Suppressor macrophage treated with lipopolysaccharide for 1 hour (primary cell): ENCODE measurements around the gene PEF1.
"Not testable (repeated sequence)": the region's sequence is repeated elsewhere in the genome, so short reads cannot be mapped to it uniquely, and the experiment has no call there.

Experiments
- DNase-seq, 3 donors: peaks; one replicate each; pipeline ENCODE4 v3.0.0-alpha.2; 2020 to 2022

The PEF1 gene

DNA sequence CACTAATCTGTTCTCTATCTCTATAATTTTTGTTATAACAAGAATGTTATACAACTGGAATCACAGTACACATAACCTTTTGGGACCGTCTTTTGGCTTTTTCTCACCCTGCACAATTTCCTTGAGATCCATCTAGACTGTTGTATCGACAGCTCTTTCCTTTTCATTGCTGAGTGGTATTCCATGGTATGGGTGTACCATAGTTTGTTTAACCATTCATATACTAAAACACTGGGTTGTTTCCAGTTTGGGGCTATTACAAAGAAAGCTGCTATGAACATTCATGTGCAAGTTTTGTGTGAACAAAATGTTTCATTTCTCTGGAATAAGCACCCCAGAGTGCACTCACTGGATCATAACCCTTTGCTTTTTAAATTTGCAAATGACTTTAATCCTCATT is 42.6 kb downstream of the PEF1 start:
- DNase-seq, result no peak

DNA sequence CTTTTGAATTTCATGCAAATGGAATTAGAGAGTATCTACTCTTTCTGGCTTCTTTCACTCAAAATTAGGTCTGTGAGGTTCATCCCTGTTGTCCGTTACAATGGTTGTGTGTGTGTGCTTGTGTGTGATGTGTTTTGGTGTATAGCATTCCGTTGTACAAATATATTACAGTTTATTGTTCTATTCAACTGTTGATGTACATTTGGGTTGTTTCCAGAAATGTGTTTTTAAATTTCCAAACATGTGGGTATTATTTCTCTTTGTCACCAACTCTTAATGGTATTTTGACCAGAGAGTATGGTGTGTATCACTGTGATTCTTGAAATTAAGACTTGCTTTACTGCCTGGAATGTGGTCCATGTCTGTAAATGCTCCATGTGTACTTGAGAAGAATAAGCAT is 44.0 kb downstream of the PEF1 start:
- DNase-seq, result no peak

DNA sequence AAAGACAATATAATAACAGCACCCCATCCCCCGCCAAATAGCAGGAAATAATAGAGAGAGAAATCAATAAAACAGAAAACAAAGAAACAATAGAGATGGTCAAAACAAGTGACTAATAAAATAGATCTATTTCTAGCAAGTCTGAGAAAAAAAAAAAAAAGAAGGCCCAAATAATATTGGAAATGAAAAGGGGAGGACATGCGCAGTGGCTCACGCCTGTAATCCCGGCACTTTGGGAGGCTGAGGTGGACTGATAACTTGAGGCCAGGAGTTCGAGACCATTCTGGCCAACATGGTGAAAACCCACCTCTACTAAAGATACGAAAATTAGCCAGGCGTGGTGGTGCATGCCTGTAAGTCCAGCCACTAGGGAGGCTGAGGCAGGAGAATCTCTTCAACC is 45.7 kb downstream of the PEF1 start:
- no peak for DNase-seq

DNA sequence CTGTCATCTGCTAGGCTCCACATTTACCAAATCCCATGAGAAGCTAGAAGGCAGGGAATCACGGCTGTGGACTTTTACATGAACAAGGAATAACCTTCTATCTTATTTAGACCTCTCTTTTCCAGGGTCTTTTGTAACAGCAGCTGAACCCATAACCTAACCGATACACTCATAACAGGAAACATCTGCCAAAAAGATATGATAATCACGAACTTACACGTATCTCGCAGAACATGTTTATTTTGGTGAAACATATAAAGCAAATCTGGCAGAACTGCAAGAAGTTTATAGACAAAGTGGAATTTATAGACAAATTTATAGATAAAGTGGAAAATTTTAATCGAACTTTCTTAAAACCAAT is 48.0 kb downstream of the PEF1 start:
- no peak for DNase-seq

DNA sequence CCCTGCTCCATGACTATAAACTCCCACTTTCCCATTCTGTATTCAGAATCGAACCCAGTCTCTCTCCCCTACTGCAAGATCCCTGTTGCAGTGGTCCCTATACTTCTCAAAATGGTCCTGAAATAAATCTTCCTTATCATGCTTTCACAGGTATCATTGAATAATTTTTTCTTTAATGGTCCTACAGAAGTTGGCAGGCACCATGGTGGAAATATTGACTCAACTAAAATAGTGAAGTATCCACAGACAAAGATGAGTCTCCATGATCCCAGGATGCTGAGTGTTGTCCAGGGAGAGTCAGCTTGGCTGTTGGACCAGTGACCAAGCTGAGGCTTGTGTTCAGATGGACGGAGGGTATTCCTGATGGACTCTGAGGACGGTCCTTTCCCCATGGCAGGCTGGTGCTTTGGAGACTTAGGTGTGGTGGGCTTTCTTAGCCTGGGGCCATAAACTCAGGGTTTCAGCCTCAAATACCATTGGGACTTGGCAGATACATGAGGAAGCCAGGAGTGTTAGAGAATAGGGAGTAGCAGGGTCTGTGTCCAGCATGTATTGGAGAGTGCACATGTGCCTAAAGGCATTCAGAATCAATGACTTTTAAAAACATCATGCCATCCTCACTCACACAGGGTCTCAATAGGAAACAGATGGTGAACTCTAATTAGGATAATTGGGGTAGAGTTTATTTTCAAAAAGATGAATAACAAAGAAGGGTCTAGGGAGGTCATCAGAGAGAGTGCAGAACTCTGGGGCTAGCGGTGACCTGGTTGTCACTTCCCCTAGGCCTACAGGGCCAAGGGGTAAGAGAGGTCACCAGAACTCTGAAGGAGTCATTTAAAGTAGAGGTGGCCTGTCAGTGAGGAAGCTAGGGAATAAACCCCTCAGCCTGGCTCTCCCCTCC is 48.6 kb downstream of the PEF1 start:
- peak in 1 of 3 donors; percentile 22 for DNase-seq

DNA sequence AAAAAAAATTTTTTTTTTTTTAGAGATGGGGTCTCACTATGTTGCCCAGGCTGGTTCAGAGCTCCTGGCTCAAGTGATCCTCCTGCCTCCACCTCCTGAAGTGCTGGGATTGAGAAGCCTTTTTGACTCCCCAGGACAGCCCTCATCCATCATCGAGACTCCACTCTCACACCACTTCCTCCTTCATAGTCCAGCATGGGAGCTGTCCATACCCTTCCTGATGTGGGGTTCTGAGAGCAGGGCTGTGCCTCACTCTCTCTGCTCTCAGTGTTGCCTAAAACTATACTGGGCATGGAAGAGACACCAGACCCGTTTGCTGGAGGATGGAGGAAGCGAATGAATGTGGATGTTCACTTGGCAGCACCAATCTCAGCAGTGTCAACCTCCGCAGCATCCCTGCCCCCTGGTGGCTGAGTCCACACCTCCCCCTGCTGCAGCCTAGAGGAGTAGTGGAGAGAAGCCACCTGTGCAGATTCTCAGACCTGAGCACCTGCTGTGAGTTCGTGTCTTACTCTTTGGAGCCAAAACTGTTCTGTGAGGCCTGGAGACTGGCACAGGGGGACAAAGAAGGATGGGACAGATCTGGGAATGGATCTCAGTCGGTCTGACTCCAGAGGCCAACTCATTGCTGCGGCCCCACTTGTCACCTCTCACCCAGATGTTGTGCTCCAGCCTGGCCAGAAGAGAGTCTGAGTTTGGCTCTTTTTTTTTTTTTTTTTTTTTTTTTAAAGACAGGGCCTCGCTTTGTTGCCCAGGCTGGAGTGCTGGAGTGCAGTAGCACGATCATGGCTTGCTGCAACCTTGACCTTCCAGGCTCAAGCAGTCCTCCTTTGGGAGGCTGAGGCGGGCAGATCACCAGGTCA is 50.7 kb downstream of the PEF1 start:
- DNase-seq, result peak; percentile 65 to 91 (median 69)

DNA sequence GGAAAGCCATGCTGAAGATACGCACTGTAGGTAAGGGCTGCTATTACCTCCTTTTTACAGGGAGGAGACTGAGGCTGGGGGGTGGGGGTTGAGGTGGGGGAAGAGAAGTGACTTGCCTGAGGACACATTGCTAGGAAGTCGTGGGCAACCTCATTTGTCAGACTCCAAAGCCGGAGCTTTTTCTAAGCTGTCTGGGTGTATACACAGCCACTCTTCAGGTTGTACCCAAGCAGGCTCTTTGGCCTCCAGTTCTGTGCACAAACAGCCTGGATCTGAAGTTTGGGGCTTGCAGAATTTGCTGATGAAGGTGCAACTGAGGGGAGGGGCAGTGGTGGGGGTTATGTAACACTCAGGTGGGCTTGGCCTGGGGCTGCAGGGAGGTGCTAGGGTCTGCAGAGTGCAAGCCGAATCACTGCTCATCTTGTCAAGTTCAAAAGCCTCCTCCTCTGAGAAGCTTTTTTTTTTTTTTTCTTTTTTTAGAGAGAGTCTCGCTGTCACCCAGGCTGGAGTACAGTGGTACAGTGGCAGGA is 51.5 kb downstream of the PEF1 start:
- DNase-seq, result no peak

DNA sequence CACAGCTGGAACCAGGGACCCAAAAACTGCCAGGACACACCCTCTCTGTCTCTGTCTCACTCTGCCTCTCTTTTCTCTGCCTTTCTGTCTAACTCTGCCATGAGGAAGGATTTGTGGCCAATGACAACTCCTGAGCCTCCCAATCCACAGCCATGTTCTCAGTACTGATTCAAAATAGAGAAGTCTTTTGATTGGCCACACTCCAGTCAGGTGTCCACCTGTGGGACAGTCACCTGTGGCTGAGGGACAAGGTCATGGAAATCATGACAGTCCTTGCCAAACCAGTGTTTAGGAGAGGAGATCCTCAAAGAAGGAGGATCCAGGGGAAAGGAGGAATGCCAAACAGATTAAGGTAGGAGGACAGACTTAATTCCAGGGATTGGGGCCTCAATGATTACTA is 52.5 kb downstream of the PEF1 start:
- no peak for DNase-seq

DNA sequence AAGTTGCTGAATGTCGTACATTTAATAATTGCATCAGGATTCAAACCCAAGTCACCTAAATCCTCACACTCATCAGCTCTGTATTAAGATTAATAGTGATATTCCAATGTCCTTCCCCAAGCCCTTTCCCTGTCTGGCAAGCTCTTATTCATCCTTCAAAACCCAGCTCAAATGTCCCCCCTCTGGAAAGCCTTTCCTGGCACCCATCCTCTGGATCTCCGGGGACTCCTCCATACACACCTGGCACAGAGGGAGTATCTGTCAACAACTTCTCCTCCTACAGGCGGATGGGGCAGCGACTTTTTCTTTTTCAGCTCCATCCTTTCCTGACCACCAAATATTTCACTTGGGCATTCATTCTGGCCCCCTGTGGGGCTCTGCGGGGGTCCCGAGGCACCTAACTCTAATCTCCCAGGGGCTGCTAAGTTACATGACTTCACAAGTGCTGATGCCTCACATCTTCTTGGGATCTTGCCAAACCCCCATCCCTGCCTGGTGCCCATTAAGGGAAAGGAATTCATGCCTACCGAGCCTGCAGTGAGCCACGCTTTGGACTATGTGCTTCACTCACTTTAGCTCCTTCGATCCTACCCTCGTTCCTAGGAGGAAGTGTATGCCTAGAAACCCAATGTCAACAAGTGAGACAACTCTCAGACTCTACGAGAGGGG is 53.1 kb downstream of the PEF1 start:
- DNase-seq, result no peak

DNA sequence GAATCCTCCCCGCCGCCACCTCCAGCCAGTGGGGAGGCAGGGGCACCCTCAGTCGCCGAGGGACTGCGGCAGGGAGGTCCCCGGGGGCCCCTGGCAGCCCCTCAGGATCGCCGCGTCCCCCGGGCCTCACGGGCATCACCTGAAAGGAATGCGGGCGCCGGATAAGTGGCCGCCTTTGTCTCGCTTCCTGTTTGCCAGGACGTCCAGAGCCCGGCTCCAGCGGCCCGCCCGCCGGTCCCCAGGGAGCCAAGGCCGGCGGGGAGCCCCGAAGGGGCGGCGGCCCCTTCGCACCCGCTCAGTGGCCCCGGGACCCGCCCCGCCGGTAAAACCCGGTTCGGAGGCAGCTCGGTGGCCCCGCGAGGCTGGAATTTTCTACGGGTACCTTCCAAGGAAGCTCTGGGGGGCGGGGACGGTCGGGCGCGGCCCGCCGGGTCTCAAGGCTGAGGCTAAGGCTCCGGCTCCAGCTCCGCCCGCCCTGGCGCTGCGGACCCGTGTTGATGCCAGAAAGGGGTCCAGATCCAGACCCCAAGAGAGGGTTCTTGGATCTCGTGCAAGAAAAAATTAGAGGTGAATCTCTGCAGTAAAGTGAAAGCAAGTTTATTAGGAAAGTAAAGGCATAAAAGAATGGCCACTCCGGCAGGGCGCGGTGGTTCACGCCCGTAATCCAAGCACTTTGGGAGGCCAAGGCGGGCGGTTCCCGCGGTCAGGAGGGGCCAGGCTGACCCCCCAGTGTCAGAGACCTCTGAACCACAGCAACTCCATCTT is 55.7 kb downstream of the PEF1 start:
- DNase-seq, result no peak

DNA sequence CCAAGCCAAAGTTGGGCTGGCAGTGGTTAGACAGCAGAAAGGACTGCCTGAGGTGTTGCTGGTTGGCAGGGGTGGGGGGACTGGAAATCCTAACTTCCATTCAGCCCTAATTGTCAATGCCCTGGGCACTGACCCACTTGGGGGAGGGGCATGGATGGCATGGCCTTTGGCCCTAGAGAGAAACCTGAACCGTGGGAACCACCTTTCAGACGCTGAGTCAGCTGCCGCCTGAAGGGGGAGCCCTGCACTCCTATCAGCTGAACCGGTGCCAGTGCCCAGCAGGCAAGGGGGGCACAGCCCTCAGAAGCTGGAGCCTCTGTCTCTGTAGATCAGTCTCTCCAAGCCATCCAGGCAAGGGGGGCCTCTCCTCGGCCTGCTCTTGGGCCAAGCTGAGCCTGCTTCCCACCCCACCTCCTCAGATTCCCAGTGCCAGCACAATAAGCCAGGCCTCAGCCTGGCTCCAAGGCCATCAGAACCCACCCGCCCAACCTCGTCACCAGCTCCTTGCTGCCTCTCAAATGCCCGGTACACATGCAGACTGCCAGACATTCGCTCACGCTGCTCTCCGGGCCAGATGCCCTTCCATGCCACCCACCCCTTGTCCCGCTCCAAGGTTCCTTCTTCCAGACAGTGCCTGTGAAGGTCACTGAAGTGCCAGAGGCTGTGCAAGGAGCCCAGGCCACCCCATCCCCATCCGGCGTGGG is 56.8 kb downstream of the PEF1 start:
- DNase-seq, result peak; percentile 61 to 73 (median 65)

DNA sequence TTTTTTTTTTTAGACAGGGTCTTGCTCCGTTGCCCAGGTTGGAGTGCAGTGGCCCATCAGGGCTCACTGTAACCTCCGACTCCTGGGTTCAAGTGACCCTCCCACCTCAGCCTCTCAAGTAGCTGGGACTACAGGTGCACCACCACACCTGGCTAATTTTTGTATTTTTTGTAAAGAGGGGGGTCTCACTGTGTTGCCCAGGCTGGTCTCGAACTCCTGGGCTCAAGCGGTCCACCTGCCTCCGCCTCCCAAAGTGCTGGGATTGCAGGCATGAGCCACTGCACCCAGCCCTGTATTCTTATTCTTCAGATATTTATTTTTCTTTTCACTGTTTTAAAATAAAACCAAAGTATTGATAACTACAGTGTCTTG is 57.4 kb downstream of the PEF1 start:
- not testable (repeated sequence) for DNase-seq

DNA sequence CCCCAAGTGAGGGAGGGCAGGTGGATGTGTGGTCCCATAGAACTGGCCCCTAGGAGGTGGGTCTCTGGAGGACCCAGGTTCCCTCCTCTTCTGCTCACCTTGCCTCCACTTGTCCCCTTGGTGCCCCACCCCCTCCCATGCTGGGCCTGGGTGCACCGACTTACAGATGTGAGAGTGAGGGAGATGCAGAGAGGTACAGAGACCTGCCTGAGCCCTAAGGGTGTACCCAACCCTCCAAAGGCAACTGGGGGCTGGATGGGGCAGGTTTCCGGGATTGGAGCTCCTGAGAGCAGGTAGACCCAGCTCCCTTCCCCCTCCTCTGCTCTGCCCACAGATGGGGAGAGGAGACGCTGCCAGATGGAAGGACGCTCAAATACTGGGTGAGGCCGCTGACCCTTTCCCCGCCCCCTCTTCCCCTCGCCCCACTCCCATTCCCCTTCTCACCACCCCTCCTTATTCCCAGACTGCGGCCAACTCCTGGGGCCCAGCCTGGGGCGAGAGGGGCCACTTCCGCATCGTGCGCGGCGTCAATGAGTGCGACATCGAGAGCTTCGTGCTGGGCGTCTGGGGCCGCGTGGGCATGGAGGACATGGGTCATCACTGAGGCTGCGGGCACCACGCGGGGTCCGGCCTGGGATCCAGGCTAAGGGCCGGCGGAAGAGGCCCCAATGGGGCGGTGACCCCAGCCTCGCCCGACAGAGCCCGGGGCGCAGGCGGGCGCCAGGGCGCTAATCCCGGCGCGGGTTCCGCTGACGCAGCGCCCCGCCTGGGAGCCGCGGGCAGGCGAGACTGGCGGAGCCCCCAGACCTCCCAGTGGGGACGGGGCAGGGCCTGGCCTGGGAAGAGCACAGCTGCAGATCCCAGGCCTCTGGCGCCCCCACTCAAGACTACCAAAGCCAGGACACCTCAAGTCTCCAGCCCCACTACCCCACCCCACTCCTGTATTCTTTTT is 58.0 kb downstream of the PEF1 start:
- DNase-seq, result peak; percentile 29 to 36 (median 32)

DNA sequence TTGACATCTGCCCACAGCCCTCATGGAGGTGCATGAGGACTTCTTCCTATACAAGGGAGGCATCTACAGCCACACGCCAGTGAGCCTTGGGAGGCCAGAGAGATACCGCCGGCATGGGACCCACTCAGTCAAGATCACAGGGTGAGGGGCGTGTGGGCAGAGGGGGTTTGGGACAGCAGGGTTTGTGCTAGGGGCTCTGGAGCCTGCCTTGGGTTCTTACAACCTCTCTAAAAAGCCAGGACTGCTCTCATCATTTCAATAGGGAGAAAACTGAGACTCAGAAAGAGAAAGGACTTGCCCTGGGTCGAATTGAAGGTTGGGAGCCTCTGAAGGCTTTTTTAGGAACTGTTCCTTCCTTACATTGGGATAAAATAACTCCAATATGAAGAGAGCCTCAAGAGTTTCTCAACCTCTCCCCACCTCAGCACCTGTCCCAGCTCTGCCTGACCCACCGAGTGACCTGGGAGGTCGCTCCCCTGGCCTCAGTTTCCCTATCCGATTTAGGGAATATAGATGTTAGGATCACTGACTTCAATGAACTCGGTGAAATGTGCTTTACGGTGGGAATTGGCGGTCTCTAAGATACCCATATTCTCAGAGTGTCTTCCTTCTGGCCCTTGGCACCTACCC is 58.8 kb downstream of the PEF1 start:
- DNase-seq, result no peak

DNA sequence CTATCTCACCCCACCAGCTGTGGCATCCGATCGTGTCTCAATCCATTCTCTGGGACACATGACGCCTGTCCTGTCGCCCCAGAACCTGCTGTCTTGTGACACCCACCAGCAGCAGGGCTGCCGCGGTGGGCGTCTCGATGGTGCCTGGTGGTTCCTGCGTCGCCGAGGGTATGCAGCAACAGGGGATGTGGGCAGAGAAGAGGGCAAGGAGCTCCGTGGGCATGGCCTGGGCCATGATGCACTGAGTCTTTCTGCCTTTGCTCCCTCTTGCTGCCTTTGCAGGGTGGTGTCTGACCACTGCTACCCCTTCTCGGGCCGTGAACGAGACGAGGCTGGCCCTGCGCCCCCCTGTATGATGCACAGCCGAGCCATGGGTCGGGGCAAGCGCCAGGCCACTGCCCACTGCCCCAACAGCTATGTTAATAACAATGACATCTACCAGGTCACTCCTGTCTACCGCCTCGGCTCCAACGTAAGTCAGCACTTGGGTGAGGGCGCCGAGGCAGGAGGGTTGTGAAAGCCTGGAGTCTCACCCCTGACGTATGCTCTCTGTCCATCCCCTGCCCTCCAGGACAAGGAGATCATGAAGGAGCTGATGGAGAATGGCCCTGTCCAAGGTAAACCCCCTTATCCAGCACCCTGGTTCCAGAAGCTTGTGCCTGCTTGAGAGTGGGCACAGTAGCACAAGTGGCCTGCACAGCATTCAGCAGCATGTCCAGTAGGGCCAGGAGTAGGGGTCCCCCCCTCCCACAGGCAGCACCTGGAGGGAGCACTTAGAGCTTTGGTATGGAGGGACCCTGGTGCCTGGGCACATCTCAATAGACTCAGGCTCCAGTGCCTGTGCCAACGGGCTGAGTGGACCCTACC is 59.6 kb downstream of the PEF1 start:
- DNase-seq, result no peak

DNA sequence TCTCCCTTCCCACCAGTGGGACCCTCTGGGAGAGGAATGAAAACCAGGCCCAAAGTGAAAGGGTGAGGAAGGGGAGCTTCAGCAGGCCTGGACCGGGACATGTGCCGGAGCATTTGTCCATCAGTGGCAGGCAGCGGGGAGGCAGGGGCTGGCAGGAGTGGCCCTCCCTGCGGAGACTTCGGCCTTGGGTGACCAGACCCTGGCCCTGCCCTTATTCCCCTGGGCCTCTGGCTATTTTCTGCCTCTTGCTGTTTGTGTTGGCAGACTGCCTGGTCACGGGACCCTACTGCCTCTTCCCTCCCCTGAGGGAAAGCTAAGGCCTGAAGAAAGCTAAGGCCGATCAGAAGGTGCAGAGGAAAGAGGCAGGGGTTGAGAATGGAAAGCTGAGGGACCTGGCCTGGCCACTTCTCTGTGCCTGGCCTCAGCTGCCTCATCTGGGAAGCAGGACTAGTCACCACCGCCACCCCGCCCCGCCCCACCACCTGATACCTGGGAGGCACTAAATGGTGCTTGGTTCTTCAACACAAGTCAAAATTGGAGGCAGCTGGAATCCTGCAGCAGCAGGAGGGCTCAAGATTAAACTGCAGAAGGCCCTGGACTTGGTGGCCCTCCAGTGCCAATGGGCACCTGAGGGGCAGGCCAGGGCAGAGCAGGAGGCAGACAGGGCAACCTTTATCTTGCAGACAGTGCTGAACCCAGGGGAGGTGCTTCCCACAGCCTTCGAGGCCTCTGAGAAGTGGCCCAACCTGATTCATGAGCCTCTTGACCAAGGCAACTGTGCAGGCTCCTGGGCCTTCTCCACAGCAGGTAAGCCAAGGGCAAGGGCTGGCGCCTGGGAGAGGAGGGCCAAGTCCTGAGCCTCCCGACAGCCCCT is 60.4 kb downstream of the PEF1 start:
- no peak for DNase-seq

DNA sequence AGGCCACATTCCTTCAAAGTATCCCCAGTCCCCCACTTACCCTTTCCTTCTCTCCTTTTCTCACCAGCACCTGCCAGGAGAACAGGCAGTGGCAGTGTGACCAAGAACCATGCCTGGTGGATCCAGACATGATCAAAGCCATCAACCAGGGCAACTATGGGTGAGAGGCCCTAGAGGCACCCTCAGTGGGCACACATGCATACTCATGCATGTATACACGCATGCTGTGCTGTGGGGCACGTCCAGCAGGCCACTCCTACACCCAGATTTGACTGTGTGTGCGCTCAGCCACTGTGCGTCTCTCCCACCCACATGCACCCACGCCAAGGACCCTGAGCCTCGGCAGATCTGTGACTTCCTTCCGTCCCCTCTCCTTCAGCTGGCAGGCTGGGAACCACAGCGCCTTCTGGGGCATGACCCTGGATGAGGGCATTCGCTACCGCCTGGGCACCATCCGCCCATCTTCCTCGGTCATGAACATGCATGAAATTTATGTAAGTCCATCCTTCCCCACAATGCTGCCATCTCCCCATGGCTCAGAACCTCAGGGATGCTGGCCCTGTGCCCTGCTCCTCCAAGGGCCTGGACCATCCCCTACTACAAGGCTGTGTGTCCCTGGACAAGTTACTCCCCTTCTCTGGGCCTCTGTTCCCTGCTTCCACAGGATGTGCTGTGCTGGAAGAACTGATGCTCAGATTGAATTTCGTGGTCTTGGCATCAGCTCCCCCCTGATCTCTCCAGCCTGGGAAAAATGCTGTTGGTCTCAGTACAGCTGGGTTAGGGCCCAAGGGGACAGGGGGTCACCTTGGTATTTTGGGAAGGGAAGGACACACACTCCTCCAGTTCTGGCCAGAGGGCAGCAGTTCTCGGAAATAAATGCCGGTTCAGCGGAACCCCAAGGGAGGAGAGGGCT is 61.3 kb downstream of the PEF1 start:
- DNase-seq, result no peak
